ENCODE data around the gene FGGY. TPM values are rescaled to one million over a fixed set of nuclear protein-coding genes. Genes with fewer than 3 reads are reported as not detected.

Gene FGGY
- total and polyA plus RNA-seq, 4 donors = 16.0 to 67.0 (median 43.4) TPM

DNA sequence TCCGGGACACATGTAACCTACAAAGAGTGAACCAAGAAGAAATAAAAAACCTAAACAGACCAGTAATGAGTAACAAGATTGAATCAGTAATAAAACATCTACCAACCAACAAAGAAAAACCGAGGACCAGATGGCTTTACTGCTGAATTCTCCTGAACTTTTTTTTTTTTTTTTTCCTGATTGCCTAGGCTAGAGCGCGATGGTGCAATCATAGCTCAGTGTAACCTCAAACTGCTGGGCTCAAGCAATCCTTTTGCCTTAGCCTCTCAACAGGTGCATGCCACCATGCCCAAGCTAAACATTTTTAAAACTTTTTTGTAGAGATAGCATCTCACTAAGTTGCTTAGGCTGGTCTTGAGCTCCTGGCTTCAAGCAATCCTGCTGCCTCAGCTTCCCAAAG lies 11.2 kb upstream of the FGGY start:
- Histone ChIP-seq H3K27ac (ENCODE audit: low read depth in 1 of 2, low read length in 2 of 2) (no peak overlapping the region), H3K9ac (ENCODE audit: low read depth in 1 of 2, low read length in 2 of 2) (no peak overlapping the region), H3K36me3 (ENCODE audit: control insufficient read depth in 4 of 4, insufficient read depth in 3 of 4, low read depth in 1 of 4, low read length in 3 of 4) (no peaks in the 10 kb centered on the region), H3K27me3 (ENCODE audit: control insufficient read depth in 4 of 4, insufficient read depth in 4 of 4, low read length in 3 of 4) (no peaks in the 10 kb centered on the region), H3K9me3 (ENCODE audit: control insufficient read depth in 4 of 4, low read length in 3 of 4) (no peaks in the 10 kb centered on the region), H3K4me3 (ENCODE audit: low read depth in 1 of 3, low read length in 3 of 3) (no peak overlapping the region), H3K4me1 (ENCODE audit: control insufficient read depth in 4 of 4, insufficient read depth in 4 of 4, low read length in 3 of 4) (no peaks in the 10 kb centered on the region)
- no peak for TF ChIP-seq NR2F2 (IDR thresholded peaks at IDR 0.05)
- TF ChIP-seq FOXA2 (IDR thresholded peaks at IDR 0.05) = no peak
- TF ChIP-seq, protein P1, sequence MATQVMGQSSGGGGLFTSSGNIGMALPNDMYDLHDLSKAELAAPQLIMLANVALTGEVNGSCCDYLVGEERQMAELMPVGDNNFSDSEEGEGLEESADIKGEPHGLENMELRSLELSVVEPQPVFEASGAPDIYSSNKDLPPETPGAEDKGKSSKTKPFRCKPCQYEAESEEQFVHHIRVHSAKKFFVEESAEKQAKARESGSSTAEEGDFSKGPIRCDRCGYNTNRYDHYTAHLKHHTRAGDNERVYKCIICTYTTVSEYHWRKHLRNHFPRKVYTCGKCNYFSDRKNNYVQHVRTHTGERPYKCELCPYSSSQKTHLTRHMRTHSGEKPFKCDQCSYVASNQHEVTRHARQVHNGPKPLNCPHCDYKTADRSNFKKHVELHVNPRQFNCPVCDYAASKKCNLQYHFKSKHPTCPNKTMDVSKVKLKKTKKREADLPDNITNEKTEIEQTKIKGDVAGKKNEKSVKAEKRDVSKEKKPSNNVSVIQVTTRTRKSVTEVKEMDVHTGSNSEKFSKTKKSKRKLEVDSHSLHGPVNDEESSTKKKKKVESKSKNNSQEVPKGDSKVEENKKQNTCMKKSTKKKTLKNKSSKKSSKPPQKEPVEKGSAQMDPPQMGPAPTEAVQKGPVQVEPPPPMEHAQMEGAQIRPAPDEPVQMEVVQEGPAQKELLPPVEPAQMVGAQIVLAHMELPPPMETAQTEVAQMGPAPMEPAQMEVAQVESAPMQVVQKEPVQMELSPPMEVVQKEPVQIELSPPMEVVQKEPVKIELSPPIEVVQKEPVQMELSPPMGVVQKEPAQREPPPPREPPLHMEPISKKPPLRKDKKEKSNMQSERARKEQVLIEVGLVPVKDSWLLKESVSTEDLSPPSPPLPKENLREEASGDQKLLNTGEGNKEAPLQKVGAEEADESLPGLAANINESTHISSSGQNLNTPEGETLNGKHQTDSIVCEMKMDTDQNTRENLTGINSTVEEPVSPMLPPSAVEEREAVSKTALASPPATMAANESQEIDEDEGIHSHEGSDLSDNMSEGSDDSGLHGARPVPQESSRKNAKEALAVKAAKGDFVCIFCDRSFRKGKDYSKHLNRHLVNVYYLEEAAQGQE (IDR thresholded peaks at IDR 0.05) = no peak
- TF ChIP-seq RAD21 (IDR thresholded peaks at IDR 0.05) = no peak
- TF ChIP-seq, protein P2, sequence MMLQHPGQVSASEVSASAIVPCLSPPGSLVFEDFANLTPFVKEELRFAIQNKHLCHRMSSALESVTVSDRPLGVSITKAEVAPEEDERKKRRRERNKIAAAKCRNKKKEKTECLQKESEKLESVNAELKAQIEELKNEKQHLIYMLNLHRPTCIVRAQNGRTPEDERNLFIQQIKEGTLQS (IDR thresholded peaks at IDR 0.05) = no peak
- TF ChIP-seq EGR1 (IDR thresholded peaks at IDR 0.05; ENCODE audit: low read depth in 2 of 2) = no peak
- TF ChIP-seq, protein P3, sequence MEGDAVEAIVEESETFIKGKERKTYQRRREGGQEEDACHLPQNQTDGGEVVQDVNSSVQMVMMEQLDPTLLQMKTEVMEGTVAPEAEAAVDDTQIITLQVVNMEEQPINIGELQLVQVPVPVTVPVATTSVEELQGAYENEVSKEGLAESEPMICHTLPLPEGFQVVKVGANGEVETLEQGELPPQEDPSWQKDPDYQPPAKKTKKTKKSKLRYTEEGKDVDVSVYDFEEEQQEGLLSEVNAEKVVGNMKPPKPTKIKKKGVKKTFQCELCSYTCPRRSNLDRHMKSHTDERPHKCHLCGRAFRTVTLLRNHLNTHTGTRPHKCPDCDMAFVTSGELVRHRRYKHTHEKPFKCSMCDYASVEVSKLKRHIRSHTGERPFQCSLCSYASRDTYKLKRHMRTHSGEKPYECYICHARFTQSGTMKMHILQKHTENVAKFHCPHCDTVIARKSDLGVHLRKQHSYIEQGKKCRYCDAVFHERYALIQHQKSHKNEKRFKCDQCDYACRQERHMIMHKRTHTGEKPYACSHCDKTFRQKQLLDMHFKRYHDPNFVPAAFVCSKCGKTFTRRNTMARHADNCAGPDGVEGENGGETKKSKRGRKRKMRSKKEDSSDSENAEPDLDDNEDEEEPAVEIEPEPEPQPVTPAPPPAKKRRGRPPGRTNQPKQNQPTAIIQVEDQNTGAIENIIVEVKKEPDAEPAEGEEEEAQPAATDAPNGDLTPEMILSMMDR (IDR thresholded peaks at IDR 0.05; ENCODE audit: low read depth, low read length, missing input control) = no peak
- no peak for TF ChIP-seq JUND (IDR thresholded peaks at IDR 0.05)
- no peak for TF ChIP-seq YY1 (IDR thresholded peaks at IDR 0.05)
- TF ChIP-seq FOXA1 (IDR thresholded peaks at IDR 0.05) = no peak
- TF ChIP-seq HNF4G (IDR thresholded peaks at IDR 0.05) = no peak
- no peak for TF ChIP-seq HNF4A (conservative IDR thresholded peaks at IDR 0.05)
- no peak for TF ChIP-seq GABPA (IDR thresholded peaks at IDR 0.05 in 1 of 2, conservative IDR thresholded peaks at IDR 0.05 in 1 of 2)
- TF ChIP-seq SP1 (IDR thresholded peaks at IDR 0.05) = no peak
- TF ChIP-seq, protein P4, sequence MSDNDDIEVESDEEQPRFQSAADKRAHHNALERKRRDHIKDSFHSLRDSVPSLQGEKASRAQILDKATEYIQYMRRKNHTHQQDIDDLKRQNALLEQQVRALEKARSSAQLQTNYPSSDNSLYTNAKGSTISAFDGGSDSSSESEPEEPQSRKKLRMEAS (IDR thresholded peaks at IDR 0.05) = no peak
- TF ChIP-seq RXRA (IDR thresholded peaks at IDR 0.05) = no peak
- no peak for TF ChIP-seq TAF1 (conservative IDR thresholded peaks at IDR 0.05)
- TF ChIP-seq, protein P5, sequence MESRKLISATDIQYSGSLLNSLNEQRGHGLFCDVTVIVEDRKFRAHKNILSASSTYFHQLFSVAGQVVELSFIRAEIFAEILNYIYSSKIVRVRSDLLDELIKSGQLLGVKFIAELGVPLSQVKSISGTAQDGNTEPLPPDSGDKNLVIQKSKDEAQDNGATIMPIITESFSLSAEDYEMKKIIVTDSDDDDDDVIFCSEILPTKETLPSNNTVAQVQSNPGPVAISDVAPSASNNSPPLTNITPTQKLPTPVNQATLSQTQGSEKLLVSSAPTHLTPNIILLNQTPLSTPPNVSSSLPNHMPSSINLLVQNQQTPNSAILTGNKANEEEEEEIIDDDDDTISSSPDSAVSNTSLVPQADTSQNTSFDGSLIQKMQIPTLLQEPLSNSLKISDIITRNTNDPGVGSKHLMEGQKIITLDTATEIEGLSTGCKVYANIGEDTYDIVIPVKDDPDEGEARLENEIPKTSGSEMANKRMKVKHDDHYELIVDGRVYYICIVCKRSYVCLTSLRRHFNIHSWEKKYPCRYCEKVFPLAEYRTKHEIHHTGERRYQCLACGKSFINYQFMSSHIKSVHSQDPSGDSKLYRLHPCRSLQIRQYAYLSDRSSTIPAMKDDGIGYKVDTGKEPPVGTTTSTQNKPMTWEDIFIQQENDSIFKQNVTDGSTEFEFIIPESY (IDR thresholded peaks at IDR 0.05) = no peak
- DNase-seq (ENCODE audit: low spot score) = no peak
- 89% methylated on average over 4 of the region's 4 CpGs for WGBS

Measured in liver (tissue), 9 donors.